Activated T-helper 2 cell treated with anti-CD3 and anti-CD28 coated beads, Interferon-gamma antibody, Interleukin-2, Interleukin-4, amounts not matched to agents 10 μg/mL and 5 μg/mL and 100 μg/mL, durations not matched to agents 14 hours and 24 hours and 36 hours (primary cell): ENCODE measurements around the gene XYLT2. TPM values are rescaled to one million over a fixed set of nuclear protein-coding genes. Genes with fewer than 3 reads are reported as not detected.

ENCODE experiments used
- DNase-seq: peaks from one replicate; pipeline ENCODE4 v3.0.0; 2021; ENCODE audit warnings: low spot score
- H3K27ac Mint-ChIP-seq: one replicate; pipeline ENCODE4 v1.8.0; 2021; ENCODE audit warnings: mixed read lengths
- H3K27me3 Mint-ChIP-seq: one replicate; pipeline ENCODE4 v1.8.0; 2021; ENCODE audit warnings: low read depth, mixed read lengths
- H3K36me3 Mint-ChIP-seq: one replicate; pipeline ENCODE4 v1.8.0; 2021; ENCODE audit warnings: low read depth, mixed read lengths
- H3K4me1 Mint-ChIP-seq: one replicate; pipeline ENCODE4 v1.8.0; 2021; ENCODE audit warnings: low read depth, mixed read lengths
- H3K4me3 Mint-ChIP-seq: one replicate; pipeline ENCODE4 v1.8.0; 2021; ENCODE audit warnings: low read depth, mild to moderate bottlenecking, moderate library complexity, mixed read lengths
- H3K9me3 Mint-ChIP-seq: one replicate; pipeline ENCODE4 v1.8.0; 2021; ENCODE audit warnings: mixed read lengths
- intact Hi-C: fragments of 100-400 bp; cut with micrococcal nuclease; formaldehyde crosslinking; loops from one replicate; pipeline ENCODE4 v1.15.1; 2023
- total RNA-seq: library from RNA; stranded (reverse); gene quantifications from 2 replicates; pipeline ENCODE4 v1.2.3, GENCODE V29; 2022

The XYLT2 gene
- total RNA-seq, 1 donor from 2014 or later: 143 TPM

- Mint-ChIP-seq H3K36me3 (peaks cover 67% of the 10 kb centered on the region), H3K4me3 (no peak overlapping the region), H3K27me3 (no peaks in the 10 kb centered on the region), H3K27ac (no peak overlapping the region), H3K9me3 (no peaks in the 10 kb centered on the region), H3K4me1 (peaks cover 7% of the 10 kb centered on the region)
- DNase-seq: no peak
- intact Hi-C loops: no loop called here
Observed at GRCh38 chr17:50355336-50355700, 9.4 kb downstream of the XYLT2 start.

DNA sequence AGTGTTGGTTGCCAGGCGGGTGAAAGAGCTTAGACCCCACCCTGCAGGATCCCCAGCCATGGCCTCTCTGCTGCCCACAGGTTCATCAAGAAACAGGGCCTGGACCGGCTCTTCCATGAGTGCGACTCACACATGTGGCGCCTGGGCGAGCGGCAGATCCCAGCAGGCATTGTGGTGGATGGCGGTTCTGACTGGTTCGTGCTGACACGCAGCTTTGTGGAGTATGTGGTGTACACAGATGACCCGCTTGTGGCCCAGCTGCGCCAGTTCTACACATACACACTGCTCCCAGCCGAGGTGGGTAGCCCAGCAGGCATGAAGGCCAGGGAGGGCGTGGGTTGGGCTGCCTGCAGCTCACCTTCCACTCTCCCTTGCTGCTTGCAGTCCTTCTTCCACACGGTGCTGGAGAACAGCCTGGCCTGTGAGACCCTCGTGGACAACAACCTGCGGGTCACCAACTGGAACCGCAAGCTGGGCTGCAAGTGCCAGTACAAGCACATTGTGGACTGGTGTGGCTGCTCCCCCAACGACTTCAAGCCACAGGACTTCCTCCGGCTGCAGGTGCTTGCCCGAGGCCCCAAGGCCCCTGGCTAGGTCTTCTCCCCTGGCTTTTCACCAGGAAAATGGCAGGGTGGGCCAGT lies 9.9 kb downstream of the XYLT2 start:
- Mint-ChIP-seq H3K4me3 (no peak overlapping the region), H3K27ac (no peak overlapping the region), H3K4me1 (peaks cover 4% of the 10 kb centered on the region), H3K27me3 (no peaks in the 10 kb centered on the region), H3K36me3 (peaks cover 67% of the 10 kb centered on the region), H3K9me3 (no peaks in the 10 kb centered on the region)
- intact Hi-C loops: no loop called here
- DNase-seq: no peak

GRCh38 chr17:50356418-50356817 lies 10.5 kb downstream of the XYLT2 start:
- H3K27ac Mint-ChIP-seq: no peak overlapping the region
- H3K4me1 Mint-ChIP-seq: peaks cover 1% of the 10 kb centered on the region
- DNase-seq: no peak
- H3K36me3 Mint-ChIP-seq: peaks cover 68% of the 10 kb centered on the region
- H3K9me3 Mint-ChIP-seq: no peaks in the 10 kb centered on the region
- H3K27me3 Mint-ChIP-seq: no peaks in the 10 kb centered on the region
- no peak overlapping the region for H3K4me3 Mint-ChIP-seq
- intact Hi-C loops: no loop called here

DNA sequence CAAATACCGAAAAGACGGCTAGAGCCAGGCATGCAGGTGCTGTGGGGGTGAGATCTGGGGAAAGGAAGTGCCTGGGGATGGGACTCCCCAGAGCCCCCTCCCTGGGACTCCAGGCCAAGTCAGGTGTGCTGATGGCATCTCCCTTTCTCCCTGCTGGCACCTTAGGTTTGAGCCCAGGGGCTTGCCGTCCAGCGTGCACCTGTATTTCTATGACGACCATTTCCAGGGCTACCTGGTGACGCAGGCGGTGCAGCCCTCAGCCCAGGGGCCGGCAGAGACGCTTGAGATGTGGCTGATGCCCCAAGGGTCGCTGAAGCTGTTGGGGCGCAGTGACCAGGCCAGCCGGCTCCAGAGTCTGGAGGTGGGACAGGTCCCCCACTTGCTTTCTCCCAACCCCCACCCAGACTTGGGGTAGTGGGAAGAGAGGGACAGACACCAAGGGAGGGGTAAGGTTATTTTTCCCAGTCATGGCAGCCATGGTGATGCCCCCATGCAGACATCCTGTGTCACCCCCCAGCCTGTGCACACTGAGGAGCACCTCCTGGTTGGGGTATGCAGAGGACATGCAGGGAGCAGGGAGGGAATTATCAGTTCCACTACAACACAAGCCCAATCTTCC lies 11.1 kb downstream of the XYLT2 start:
- no peak overlapping the region for H3K4me3 Mint-ChIP-seq
- no peak for DNase-seq
- no peak overlapping the region for H3K27ac Mint-ChIP-seq
- no peaks in the 10 kb centered on the region for H3K27me3 Mint-ChIP-seq
- peaks cover 66% of the 10 kb centered on the region for H3K36me3 Mint-ChIP-seq
- intact Hi-C loops: no loop called here
- no peaks in the 10 kb centered on the region for H3K9me3 Mint-ChIP-seq
- peaks cover 3% of the 10 kb centered on the region for H3K4me1 Mint-ChIP-seq

DNA sequence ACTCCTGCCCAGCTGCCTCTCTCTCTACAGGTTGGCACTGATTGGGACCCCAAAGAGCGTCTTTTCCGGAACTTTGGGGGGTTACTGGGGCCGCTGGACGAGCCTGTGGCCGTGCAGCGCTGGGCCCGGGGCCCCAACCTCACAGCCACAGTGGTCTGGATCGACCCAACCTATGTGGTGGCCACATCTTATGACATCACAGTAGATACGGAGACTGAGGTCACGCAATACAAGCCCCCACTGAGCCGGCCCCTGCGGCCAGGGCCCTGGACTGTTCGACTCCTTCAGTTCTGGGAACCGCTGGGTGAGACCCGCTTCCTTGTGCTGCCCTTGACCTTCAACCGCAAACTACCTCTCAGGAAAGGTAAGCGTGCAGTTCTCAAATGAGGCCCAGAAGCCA lies 12.3 kb downstream of the XYLT2 start:
- no peak for DNase-seq
- H3K4me3 Mint-ChIP-seq: no peak overlapping the region
- peaks cover 67% of the 10 kb centered on the region for H3K36me3 Mint-ChIP-seq
- H3K9me3 Mint-ChIP-seq: no peaks in the 10 kb centered on the region
- intact Hi-C loops: no loop called here
- H3K4me1 Mint-ChIP-seq: peaks cover 10% of the 10 kb centered on the region
- H3K27me3 Mint-ChIP-seq: no peaks in the 10 kb centered on the region
- no peak overlapping the region for H3K27ac Mint-ChIP-seq

GRCh38 chr17:50359005-50359699 lies 13.2 kb downstream of the XYLT2 start:
- Mint-ChIP-seq H3K4me1 (peaks cover 10% of the 10 kb centered on the region), H3K36me3 (peaks cover 63% of the 10 kb centered on the region), H3K9me3 (no peaks in the 10 kb centered on the region), H3K4me3 (no peak overlapping the region), H3K27me3 (no peaks in the 10 kb centered on the region), H3K27ac (peak overlapping the region; percentile 63)
- no peak for DNase-seq
- intact Hi-C loops: no loop called here

- no peaks in the 10 kb centered on the region for H3K9me3 Mint-ChIP-seq
- H3K4me1 Mint-ChIP-seq: peaks cover 10% of the 10 kb centered on the region
- no peak overlapping the region for H3K4me3 Mint-ChIP-seq
- no peak for DNase-seq
- intact Hi-C loops: no loop called here
- H3K36me3 Mint-ChIP-seq: peaks cover 62% of the 10 kb centered on the region
- no peak overlapping the region for H3K27ac Mint-ChIP-seq
- H3K27me3 Mint-ChIP-seq: no peaks in the 10 kb centered on the region
Observed at GRCh38 chr17:50359998-50360461, 14.1 kb downstream of the XYLT2 start.

DNA sequence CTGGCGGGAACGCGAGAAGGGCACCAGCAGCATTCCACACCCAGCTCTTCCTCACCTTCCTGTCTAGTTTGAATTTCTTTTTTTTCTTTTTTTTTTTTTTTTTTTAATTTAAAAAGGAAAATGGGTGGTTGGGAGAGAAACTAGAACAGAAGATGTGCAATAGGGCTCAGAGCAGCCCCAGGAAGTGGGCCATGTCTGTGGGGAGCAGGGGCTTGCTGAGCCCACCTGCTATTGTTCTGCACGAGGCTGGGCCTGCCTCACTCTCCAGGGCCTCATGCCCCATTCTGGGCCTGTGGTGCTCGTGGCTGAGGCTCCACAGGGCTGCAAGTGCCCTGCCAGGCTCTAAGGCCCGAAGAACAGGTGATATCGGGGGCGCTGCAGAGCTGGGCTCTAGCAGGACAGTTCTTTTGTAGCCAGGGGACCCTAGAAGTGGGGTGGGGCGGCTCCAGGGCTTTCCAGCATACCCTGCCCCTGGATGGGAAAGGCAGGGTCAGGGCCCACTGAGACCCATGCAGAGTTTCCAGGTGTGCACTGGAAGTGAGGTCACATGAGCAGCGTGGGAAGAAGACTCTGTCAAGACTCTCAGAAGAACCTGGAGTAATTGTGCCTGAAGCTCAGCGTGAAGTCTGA lies 14.7 kb downstream of the XYLT2 start:
- intact Hi-C loops: no loop called here
- no peak for DNase-seq
- Mint-ChIP-seq H3K4me3 (no peak overlapping the region), H3K27ac (no peak overlapping the region), H3K36me3 (peaks cover 63% of the 10 kb centered on the region), H3K4me1 (peaks cover 10% of the 10 kb centered on the region), H3K27me3 (no peaks in the 10 kb centered on the region), H3K9me3 (no peaks in the 10 kb centered on the region)

GRCh38 chr17:50361561-50362480 lies 15.9 kb downstream of the XYLT2 start:
- Mint-ChIP-seq H3K4me3 (no peak overlapping the region), H3K27me3 (no peaks in the 10 kb centered on the region), H3K9me3 (no peaks in the 10 kb centered on the region), H3K36me3 (peaks cover 57% of the 10 kb centered on the region), H3K4me1 (peaks cover 10% of the 10 kb centered on the region), H3K27ac (peak overlapping the region; percentile 85)
- DNase-seq: peak; percentile 46
- intact Hi-C loops: no loop called here

DNA sequence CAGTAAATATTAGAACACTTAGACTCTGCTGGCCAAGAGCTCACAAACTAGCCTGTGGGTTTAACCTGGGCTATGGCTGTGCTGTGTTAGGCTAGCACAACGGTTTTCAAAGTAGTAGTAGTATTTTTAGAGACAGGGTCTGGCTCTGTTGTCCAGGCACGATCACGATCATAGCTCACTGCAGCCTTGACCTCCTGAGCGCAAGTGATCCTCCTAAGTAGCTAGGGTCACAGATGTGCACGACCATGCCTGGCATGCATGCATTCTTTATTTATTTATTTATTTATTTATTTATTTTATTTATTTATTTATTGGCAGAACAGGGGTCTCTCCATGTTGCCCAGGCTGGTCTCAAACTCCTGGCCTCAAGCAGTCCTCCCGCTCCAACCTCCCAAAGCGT lies 16.7 kb downstream of the XYLT2 start:
- no peak overlapping the region for H3K4me3 Mint-ChIP-seq
- H3K27ac Mint-ChIP-seq: peak overlapping the region; percentile 85
- no peaks in the 10 kb centered on the region for H3K27me3 Mint-ChIP-seq
- intact Hi-C loops: no loop called here
- no peaks in the 10 kb centered on the region for H3K9me3 Mint-ChIP-seq
- peaks cover 56% of the 10 kb centered on the region for H3K36me3 Mint-ChIP-seq
- H3K4me1 Mint-ChIP-seq: peaks cover 10% of the 10 kb centered on the region
- no peak for DNase-seq

- DNase-seq: no peak
- Mint-ChIP-seq H3K4me3 (no peak overlapping the region), H3K9me3 (no peaks in the 10 kb centered on the region), H3K36me3 (peaks cover 57% of the 10 kb centered on the region), H3K27ac (no peak overlapping the region), H3K27me3 (no peaks in the 10 kb centered on the region), H3K4me1 (peaks cover 10% of the 10 kb centered on the region)
- intact Hi-C loops: no loop called here
Observed at GRCh38 chr17:50363217-50364060, 17.5 kb downstream of the XYLT2 start.
